H9 (cell line): ENCODE data around the gene ANKRA2. TPM values are rescaled to one million over a fixed set of nuclear protein-coding genes. Genes with fewer than 3 reads are reported as not detected.

Experiments
- DNase-seq: peaks from one replicate; pipeline ENCODE4 v3.0.0-alpha.2; 2017
- H2AFZ ChIP-seq: one replicate; pipeline ENCODE4 v1.6.1; 2013; ENCODE audit warnings: mild to moderate bottlenecking, low read length, control low read depth, moderate library complexity
- H2AK5ac ChIP-seq: 2 replicates; pipeline ENCODE4 v1.6.1; 2013; ENCODE audit warnings: low read length, control low read depth, mixed read lengths; ENCODE audit not compliant: insufficient read length
- H2BK120ac ChIP-seq: one replicate; pipeline ENCODE4 v1.6.1; 2013; ENCODE audit warnings: low read depth, mild to moderate bottlenecking, low read length, control low read depth, inconsistent platforms; ENCODE audit not compliant: poor library complexity, severe bottlenecking
- H2BK12ac ChIP-seq: 2 replicates; pipeline ENCODE4 v1.6.1; 2013; ENCODE audit warnings: low read length, control low read depth, mixed read lengths, low read depth; ENCODE audit not compliant: insufficient read length
- H2BK15ac ChIP-seq: 2 replicates; pipeline ENCODE4 v1.6.1; 2013; ENCODE audit warnings: low read depth, low read length, control low read depth
- H2BK20ac ChIP-seq: one replicate; pipeline ENCODE4 v1.6.1; 2013; ENCODE audit warnings: low read depth, mild to moderate bottlenecking, low read length, control low read depth, inconsistent platforms; ENCODE audit not compliant: poor library complexity, severe bottlenecking
- H2BK5ac ChIP-seq: 2 replicates; pipeline ENCODE4 v1.6.1; 2013; ENCODE audit warnings: low read length, control low read depth, mixed read lengths; ENCODE audit not compliant: insufficient read length
- H3K14ac ChIP-seq: 2 replicates; pipeline ENCODE4 v1.6.1; 2013; ENCODE audit warnings: low read length, control low read depth; ENCODE audit not compliant: insufficient read depth
- H3K18ac ChIP-seq: 2 replicates; pipeline ENCODE4 v1.6.1; 2013; ENCODE audit warnings: low read depth, mild to moderate bottlenecking, mixed read lengths, low read length, control low read depth; ENCODE audit not compliant: insufficient read length
- H3K23ac ChIP-seq: 2 replicates; pipeline ENCODE4 v1.6.1; 2013; ENCODE audit warnings: low read length, control low read depth, mixed read lengths, low read depth; ENCODE audit not compliant: insufficient read length
- H3K23me2 ChIP-seq: 2 replicates; pipeline ENCODE4 v1.6.1; 2013; ENCODE audit warnings: low read depth, mild to moderate bottlenecking, mixed read lengths, low read length, control low read depth; ENCODE audit not compliant: insufficient read length, poor library complexity, severe bottlenecking
- H3K27ac ChIP-seq: 2 replicates; pipeline ENCODE4 v1.5.1; 2013; ENCODE audit warnings: low read length, control low read depth, mixed read lengths, low read depth; ENCODE audit not compliant: insufficient read length
- H3K27me3 ChIP-seq: 2 replicates; pipeline ENCODE4 v1.6.1; 2013; ENCODE audit warnings: low read length, control low read depth, inconsistent platforms; ENCODE audit not compliant: insufficient read depth
- H3K4ac ChIP-seq: 2 replicates; pipeline ENCODE4 v1.6.1; 2013; ENCODE audit warnings: low read depth, mild to moderate bottlenecking, control low read depth, inconsistent platforms, low read length, moderate library complexity
- H3K4me1 ChIP-seq: 2 replicates; pipeline ENCODE4 v1.6.1; 2013; ENCODE audit warnings: low read length, control low read depth, inconsistent platforms; ENCODE audit not compliant: insufficient read depth
- H3K4me2 ChIP-seq: 2 replicates; pipeline ENCODE4 v1.6.1; 2013; ENCODE audit warnings: low read length, control low read depth, mixed read lengths; ENCODE audit not compliant: insufficient read length, insufficient read depth
- H3K56ac ChIP-seq: 2 replicates; pipeline ENCODE4 v1.6.1; 2013; ENCODE audit warnings: low read depth, mild to moderate bottlenecking, mixed read lengths, low read length, control low read depth; ENCODE audit not compliant: insufficient read length
- H3K79me1 ChIP-seq: 2 replicates; pipeline ENCODE4 v1.6.1; 2013; ENCODE audit warnings: low read depth, mild to moderate bottlenecking, moderate library complexity, low read length, control low read depth, inconsistent platforms; ENCODE audit not compliant: insufficient read depth, poor library complexity, severe bottlenecking
- H3K79me2 ChIP-seq: 2 replicates; pipeline ENCODE4 v1.6.1; 2013; ENCODE audit warnings: low read length, control low read depth, inconsistent platforms; ENCODE audit not compliant: insufficient read depth
- H3K9ac ChIP-seq: 2 replicates; pipeline ENCODE4 v1.6.1; 2013; ENCODE audit warnings: low read length, control low read depth, mixed read lengths; ENCODE audit not compliant: insufficient read length; ENCODE audit errors: extremely low read depth
- H3K9me3 ChIP-seq: one replicate; pipeline ENCODE4 v1.6.1; 2013; ENCODE audit warnings: low read depth, low read length, inconsistent platforms; ENCODE audit not compliant: control insufficient read depth
- H3T11ph ChIP-seq: one replicate; pipeline ENCODE4 v1.6.1; 2013; ENCODE audit warnings: mild to moderate bottlenecking, low read length, control low read depth, inconsistent platforms
- H4K20me1 ChIP-seq: one replicate; pipeline ENCODE4 v1.6.1; 2013; ENCODE audit not compliant: control insufficient read depth, insufficient read length, insufficient read depth
- H4K5ac ChIP-seq: 2 replicates; pipeline ENCODE4 v1.6.1; 2013; ENCODE audit warnings: low read depth, mild to moderate bottlenecking, mixed read lengths, low read length, control low read depth; ENCODE audit not compliant: insufficient read length
- H4K8ac ChIP-seq: replicated peaks from 2 replicates; pipeline ENCODE4 v1.6.1; 2013; ENCODE audit warnings: low read length, control low read depth, mixed read lengths, low read depth; ENCODE audit not compliant: insufficient read length
- H4K91ac ChIP-seq: 2 replicates; pipeline ENCODE4 v1.6.1; 2013; ENCODE audit warnings: low read depth, mild to moderate bottlenecking, moderate library complexity, mixed read lengths, low read length, control low read depth; ENCODE audit not compliant: insufficient read length
- H3K27ac Mint-ChIP-seq, 3 experiments: 2 replicates in 2 of 3; 3 replicates in 1 of 3; pipeline ENCODE4 v1.8.0; 2020 to 2021; ENCODE audit warnings: mixed read lengths in 3 of 3, mild to moderate bottlenecking in 1 of 3, moderate library complexity in 1 of 3
- H3K27me3 Mint-ChIP-seq: 2 replicates; pipeline ENCODE4 v1.8.0; 2021; ENCODE audit warnings: low read depth, mild to moderate bottlenecking, moderate library complexity, mixed read lengths
- H3K36me3 Mint-ChIP-seq, 3 experiments: 2 replicates in 2 of 3; 3 replicates in 1 of 3; pipeline ENCODE4 v1.8.0; 2020 to 2021; ENCODE audit warnings: low read depth in 3 of 3, mixed read lengths in 3 of 3; ENCODE audit not compliant: insufficient read depth in 1 of 3
- H3K4me1 Mint-ChIP-seq, 2 experiments: 2 replicates each; pipeline ENCODE4 v1.8.0; 2020; ENCODE audit warnings: mixed read lengths in 2 of 2
- H3K4me3 Mint-ChIP-seq, 2 experiments: 2 replicates in 1 of 2; 3 replicates in 1 of 2; pipeline ENCODE4 v1.8.0; 2020 to 2021; ENCODE audit warnings: mild to moderate bottlenecking in 2 of 2, mixed read lengths in 2 of 2, moderate library complexity in 1 of 2
- H3K9me3 Mint-ChIP-seq, 2 experiments: 2 replicates in 1 of 2; 3 replicates in 1 of 2; pipeline ENCODE4 v1.8.0; 2020; ENCODE audit warnings: mild to moderate bottlenecking in 2 of 2, mixed read lengths in 2 of 2, moderate library complexity in 1 of 2
- CTCF ChIP-seq: fragments of 200-600 bp; sonication (generic); conservative IDR thresholded peaks from 3 replicates; pipeline ENCODE4 v1.8.0; 2021; ENCODE audit warnings: antibody characterized with exemption, mild to moderate bottlenecking
- WGBS: extraction: QIAGEN DNeasy Blood & Tissue Kit; methylation state at CpG from one replicate; pipeline ENCODE4 v1.1.7; 2013; ENCODE audit warnings: missing lambda C conversion rate, low lambda C conversion rate, mixed read lengths; ENCODE audit not compliant: insufficient read length; ENCODE audit errors: extremely low coverage; 5-methylcytosine and 5-hydroxymethylcytosine counted together
- total RNA-seq: library from RNA; stranded (reverse); gene quantifications from 2 replicates; pipeline ENCODE4 v1.2.1, GENCODE V29; 2021

ANKRA2 gene
- total RNA-seq, 1 experiment from 2014 or later: 8.9 TPM

- Histone ChIP-seq H2AK5ac (no peak overlapping the region), H3K4me1 (no peaks in the 10 kb centered on the region), H3K18ac (no peak overlapping the region), H3K9me3 (no peaks in the 10 kb centered on the region), H3K23ac (no peak overlapping the region), H3K14ac (no peak overlapping the region), H2BK12ac (no peak overlapping the region), H4K8ac (no peak overlapping the region), H2BK120ac (no peak overlapping the region), H3K79me1 (no peaks in the 10 kb centered on the region), H2AFZ (no peak overlapping the region), H2BK5ac (no peak overlapping the region), H4K91ac (no peak overlapping the region), H3K4me2 (no peak overlapping the region), H3K23me2 (no peaks in the 10 kb centered on the region), H4K5ac (no peak overlapping the region), H3K79me2 (no peaks in the 10 kb centered on the region), H2BK20ac (no peak overlapping the region), H3K4ac (no peak overlapping the region), H2BK15ac (no peak overlapping the region), H3K9ac (no peak overlapping the region), H4K20me1 (no peaks in the 10 kb centered on the region), H3K27me3 (no peaks in the 10 kb centered on the region), H3T11ph (no peak overlapping the region), H3K27ac (no peak overlapping the region), H3K56ac (no peak overlapping the region)
- no peaks in the 10 kb centered on the region for H3K9me3 Mint-ChIP-seq
- H3K27me3 Mint-ChIP-seq: no peaks in the 10 kb centered on the region
- no CpG with 5 or more reads among the region's 1 CpG for WGBS
- no peak overlapping the region for H3K27ac Mint-ChIP-seq
- DNase-seq: no peak
- TF ChIP-seq CTCF: no peak
- peaks cover 2 to 8% of the 10 kb centered on the region in 2 experiments; a peak in 3 of 4 replicates for H3K4me1 Mint-ChIP-seq
- no peak overlapping the region for H3K4me3 Mint-ChIP-seq
- peaks cover 0 to 5% (median 5%) of the 10 kb centered on the region in 3 experiments; a peak in 4 of 7 replicates for H3K36me3 Mint-ChIP-seq
These were observed 15.4 kb downstream of the ANKRA2 start for GRCh38 chr5:73550016-73550415.
